Neural progenitor cell (in vitro differentiated cells): ENCODE measurements around the gene PKHD1.

Experiments
- EZH2 ChIP-seq: fragments of 200-600 bp; sonication (generic); IDR thresholded peaks from 2 replicates; pipeline ENCODE4 v1.6.1; 2017; ENCODE audit warnings: antibody characterized with exemption, mild to moderate bottlenecking, moderate library complexity
- TF ChIP-seq, protein P1 (sequence below): fragments of 200-600 bp; sonication (generic); IDR thresholded peaks from 2 replicates; pipeline ENCODE4 v1.5.1; 2017; ENCODE audit warnings: antibody characterized with exemption, mild to moderate bottlenecking

DNA sequence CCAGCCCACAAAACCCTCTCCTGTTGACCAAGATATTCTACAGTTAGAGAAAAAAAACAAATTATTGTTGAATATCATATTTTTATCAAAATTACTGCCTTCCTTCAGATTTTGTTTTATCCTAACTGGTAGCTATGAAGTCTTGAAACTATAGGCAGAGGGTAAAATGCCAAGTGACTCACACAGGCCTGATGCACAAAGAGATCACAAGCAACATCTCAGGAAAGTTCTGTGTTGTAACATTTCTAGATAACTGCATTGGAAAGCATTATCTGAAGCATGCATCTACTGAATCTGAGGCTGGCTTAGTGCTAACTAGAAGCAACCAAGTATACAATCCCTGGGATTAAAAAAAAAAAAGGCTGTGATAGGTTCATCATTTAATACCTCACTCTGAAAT, 134.2 kb downstream of the PKHD1 start:
- TF ChIP-seq, protein P1, sequence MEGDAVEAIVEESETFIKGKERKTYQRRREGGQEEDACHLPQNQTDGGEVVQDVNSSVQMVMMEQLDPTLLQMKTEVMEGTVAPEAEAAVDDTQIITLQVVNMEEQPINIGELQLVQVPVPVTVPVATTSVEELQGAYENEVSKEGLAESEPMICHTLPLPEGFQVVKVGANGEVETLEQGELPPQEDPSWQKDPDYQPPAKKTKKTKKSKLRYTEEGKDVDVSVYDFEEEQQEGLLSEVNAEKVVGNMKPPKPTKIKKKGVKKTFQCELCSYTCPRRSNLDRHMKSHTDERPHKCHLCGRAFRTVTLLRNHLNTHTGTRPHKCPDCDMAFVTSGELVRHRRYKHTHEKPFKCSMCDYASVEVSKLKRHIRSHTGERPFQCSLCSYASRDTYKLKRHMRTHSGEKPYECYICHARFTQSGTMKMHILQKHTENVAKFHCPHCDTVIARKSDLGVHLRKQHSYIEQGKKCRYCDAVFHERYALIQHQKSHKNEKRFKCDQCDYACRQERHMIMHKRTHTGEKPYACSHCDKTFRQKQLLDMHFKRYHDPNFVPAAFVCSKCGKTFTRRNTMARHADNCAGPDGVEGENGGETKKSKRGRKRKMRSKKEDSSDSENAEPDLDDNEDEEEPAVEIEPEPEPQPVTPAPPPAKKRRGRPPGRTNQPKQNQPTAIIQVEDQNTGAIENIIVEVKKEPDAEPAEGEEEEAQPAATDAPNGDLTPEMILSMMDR = no peak
- no peak for TF ChIP-seq EZH2
